Colonic mucosa (tissue), 4 donors: ENCODE data around the gene FOXF2. TPM values are rescaled to one million over a fixed set of nuclear protein-coding genes. Genes with fewer than 3 reads are reported as not detected.

Experiments
- DNase-seq: peaks from one replicate; pipeline ENCODE4 v3.0.0-alpha.2; 2020
- H3K27ac ChIP-seq: fragments of 200-600 bp; one replicate; pipeline ENCODE4 v1.8.0; 2021
- H3K27me3 ChIP-seq: fragments of 200-600 bp; one replicate; pipeline ENCODE4 v1.8.0; 2021
- H3K36me3 ChIP-seq: fragments of 200-600 bp; one replicate; pipeline ENCODE4 v1.8.0; 2021
- H3K4me1 ChIP-seq: fragments of 200-600 bp; one replicate; pipeline ENCODE4 v1.8.0; 2021; ENCODE audit warnings: mild to moderate bottlenecking
- H3K4me3 ChIP-seq: fragments of 200-600 bp; one replicate; pipeline ENCODE4 v1.8.0; 2021
- H3K9ac ChIP-seq, 2 donors: one replicate each; pipeline ENCODE4 v1.7.0; 2013; ENCODE audit warnings: control low read depth in 2 of 2, low read depth in 2 of 2, low read length in 2 of 2
- H3K9me3 ChIP-seq: fragments of 200-600 bp; one replicate; pipeline ENCODE4 v1.8.0; 2021
- intact Hi-C: fragments of 100-400 bp; cut with DNase I; formaldehyde crosslinking; loops from one replicate; pipeline ENCODE4 v1.14.1; 2022
- total RNA-seq, 2 donors: library from RNA; stranded (reverse); fragmentation: NEBNext Ultra II Directional in 1 of 2; extraction: Animal tissue kit (Norgen Biotek cat#: 25700) in 1 of 2; gene quantifications; one replicate each; pipeline ENCODE4 v1.2.1, GENCODE V29; 2021
- TF ChIP-seq, protein P1 (sequence below): fragments of 200-600 bp; IDR thresholded peaks from one replicate; pipeline ENCODE4 v1.8.0; 2022; ENCODE audit warnings: antibody characterized with exemption, mild to moderate bottlenecking
- donor health status: healthy.
- donor health status: DM: no; HTN: no; CAD: no.
- donor health status: DM: no; HTN: no; CAD: no.

The FOXF2 gene
- 1 to 10 TPM; 4.2 to 8.4 TPM for total RNA-seq

DNA sequence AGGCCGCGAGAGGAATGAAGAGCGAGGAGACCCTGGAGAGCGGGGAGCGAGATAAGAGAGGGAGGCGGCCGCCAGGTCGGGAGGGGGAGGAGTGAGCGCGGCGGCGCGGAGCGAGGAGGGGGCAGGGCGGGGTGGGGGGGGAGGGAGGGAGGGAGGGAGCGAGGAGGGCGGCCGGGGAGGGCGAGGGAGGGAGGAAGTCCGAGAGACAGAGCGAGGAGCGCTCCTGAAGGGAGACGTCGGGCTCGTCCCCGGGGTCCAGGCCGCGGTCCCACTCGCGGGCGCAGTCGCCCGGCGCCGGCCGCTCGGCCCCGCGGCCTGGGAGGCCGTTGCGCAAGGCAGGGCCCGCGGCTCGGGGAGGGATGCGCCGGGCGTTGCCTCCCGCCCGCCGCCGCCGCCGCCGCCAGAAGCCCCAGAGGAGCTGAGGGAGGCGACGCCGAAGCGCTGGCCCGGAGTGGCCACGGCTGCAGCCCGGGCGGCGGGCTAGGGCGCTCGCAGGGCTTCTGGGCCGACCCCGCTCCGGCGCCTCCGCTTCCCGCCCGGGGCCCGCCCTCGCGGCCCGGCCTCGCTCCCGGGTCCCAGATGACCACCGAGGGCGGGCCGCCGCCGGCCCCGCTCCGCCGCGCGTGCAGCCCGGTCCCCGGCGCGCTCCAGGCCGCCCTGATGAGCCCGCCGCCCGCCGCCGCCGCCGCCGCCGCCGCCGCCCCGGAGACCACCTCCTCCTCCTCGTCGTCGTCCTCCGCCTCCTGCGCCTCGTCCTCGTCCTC lies at the start of gene FOXF2:
FOXF2 (plus strand) TSS at position 208 of the 764 bp plus-strand sequence; CDS start at position 580, 372 bp downstream.
- intact Hi-C loops = loop anchor here (5.0 kb wide), 1 partner anchor 792 kb away; no protein-coding TSS in a partner anchor
- peak within 1 kb of the TSS; percentile 31 for H3K4me3 ChIP-seq
- DNase-seq = no peak
- H3K9ac ChIP-seq = peak within 1 kb of the TSS; percentile 63 to 66
- H3K36me3 ChIP-seq = no peaks in the 10 kb centered on the region
- H3K27me3 ChIP-seq = peaks cover 84% of the 10 kb centered on the region
- TF ChIP-seq, protein P1, sequence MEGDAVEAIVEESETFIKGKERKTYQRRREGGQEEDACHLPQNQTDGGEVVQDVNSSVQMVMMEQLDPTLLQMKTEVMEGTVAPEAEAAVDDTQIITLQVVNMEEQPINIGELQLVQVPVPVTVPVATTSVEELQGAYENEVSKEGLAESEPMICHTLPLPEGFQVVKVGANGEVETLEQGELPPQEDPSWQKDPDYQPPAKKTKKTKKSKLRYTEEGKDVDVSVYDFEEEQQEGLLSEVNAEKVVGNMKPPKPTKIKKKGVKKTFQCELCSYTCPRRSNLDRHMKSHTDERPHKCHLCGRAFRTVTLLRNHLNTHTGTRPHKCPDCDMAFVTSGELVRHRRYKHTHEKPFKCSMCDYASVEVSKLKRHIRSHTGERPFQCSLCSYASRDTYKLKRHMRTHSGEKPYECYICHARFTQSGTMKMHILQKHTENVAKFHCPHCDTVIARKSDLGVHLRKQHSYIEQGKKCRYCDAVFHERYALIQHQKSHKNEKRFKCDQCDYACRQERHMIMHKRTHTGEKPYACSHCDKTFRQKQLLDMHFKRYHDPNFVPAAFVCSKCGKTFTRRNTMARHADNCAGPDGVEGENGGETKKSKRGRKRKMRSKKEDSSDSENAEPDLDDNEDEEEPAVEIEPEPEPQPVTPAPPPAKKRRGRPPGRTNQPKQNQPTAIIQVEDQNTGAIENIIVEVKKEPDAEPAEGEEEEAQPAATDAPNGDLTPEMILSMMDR = no peak
- H3K4me1 ChIP-seq = no peaks in the 10 kb centered on the region
- H3K27ac ChIP-seq = peak within 1 kb of the TSS; percentile 66
- H3K9me3 ChIP-seq = no peaks in the 10 kb centered on the region

DNA sequence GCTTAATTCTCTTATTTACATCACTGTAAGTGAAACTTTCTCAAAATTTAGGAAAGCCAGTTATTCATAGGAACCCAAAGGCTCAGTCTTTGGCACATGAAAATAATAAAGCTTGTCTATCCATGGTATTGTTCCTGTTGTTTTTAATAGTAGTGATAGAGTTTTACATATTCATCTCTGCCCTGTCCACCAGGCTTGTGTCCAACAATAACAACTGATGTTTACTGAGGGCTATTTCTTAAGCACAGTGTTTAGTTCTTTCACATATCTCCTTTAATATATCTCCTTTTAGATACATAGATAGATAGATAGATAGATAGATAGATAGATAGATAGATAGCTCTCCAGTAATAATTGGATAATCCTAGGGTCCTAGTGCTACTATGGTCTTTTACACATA lies 43.3 kb upstream of the FOXF2 start:
- Histone ChIP-seq H3K4me3 (no peak overlapping the region), H3K27me3 (peaks cover 5% of the 10 kb centered on the region), H3K9ac (no peak overlapping the region), H3K4me1 (no peaks in the 10 kb centered on the region), H3K9me3 (no peaks in the 10 kb centered on the region), H3K36me3 (no peaks in the 10 kb centered on the region), H3K27ac (no peak overlapping the region)
- DNase-seq = no peak
- intact Hi-C loops = no loop called here
- TF ChIP-seq, protein P1 = no peak

DNA sequence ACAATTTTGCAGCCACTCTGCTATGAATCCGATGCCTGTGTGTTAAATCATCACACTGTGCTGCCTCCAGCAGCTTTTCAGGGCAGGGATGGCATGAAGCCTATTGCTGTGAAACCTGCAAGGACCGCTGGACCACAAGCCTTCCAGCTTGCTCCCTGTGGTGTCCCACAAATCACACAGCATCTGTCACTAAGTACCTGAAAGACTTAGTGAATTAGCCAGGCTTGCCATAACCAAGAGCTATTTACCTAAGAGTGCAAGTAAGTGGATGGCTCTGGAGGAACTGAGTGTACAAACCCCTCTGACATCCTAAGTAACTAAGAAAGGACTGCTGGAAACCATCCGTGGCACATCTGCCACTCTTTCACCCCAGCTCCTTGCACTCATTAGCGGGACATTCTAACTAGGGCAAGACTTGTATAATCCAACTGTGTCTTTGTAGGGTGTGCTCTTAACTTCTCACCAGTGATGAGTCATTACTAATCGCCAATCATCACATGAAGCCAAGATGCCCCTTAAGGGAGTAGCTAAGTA lies 42.8 kb upstream of the FOXF2 start:
- Histone ChIP-seq H3K4me3 (no peak overlapping the region), H3K27me3 (peaks cover 5% of the 10 kb centered on the region), H3K9me3 (no peaks in the 10 kb centered on the region), H3K4me1 (no peaks in the 10 kb centered on the region), H3K9ac (no peak overlapping the region), H3K36me3 (no peaks in the 10 kb centered on the region), H3K27ac (no peak overlapping the region)
- intact Hi-C loops = no loop called here
- TF ChIP-seq, protein P1 = no peak
- no peak for DNase-seq

DNA sequence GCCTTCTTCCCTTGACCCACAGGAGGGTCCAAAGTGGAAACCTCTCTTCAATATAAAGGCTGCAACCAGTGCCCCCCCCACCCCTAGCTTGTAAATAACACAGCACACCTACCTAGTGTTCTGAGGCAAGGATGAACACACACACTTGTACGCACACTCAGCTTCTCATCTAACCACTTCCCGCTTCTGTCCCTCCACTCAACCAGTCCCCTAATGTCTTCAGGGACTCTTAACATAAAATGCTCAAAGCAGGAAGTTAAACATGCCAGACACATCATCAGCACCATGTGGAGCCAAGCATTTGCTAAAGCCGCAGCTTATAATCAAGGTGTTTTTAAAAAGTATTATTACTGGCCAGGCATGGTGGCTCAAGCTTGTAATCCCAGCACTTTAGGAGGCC lies 42.2 kb upstream of the FOXF2 start:
- no peak overlapping the region for H3K9ac ChIP-seq
- no peaks in the 10 kb centered on the region for H3K36me3 ChIP-seq
- intact Hi-C loops = no loop called here
- H3K27ac ChIP-seq = no peak overlapping the region
- no peaks in the 10 kb centered on the region for H3K4me1 ChIP-seq
- no peak for DNase-seq
- TF ChIP-seq, protein P1 = no peak
- no peak overlapping the region for H3K4me3 ChIP-seq
- H3K9me3 ChIP-seq = no peaks in the 10 kb centered on the region
- no peaks in the 10 kb centered on the region for H3K27me3 ChIP-seq

DNA sequence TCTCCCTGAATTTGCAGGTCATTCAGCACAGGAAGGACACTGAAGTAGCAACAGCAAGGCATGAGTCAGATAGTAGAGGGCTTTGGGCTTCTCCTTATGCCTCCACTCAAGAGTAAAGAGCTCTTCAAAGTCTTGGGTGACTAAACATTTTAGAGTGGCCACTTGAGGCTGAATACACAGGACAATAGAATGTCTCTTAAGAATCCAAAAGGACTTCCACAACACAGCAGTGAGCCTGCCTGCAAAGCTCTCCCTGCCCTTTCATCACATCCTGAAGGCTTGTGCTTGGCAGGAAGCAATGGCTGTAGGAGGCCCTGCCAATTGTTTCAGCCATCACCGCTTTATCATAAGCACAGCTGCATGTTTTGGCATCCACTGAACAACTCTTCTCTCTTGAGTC lies 40.7 kb upstream of the FOXF2 start:
- no peak overlapping the region for H3K9ac ChIP-seq
- H3K27ac ChIP-seq = no peak overlapping the region
- intact Hi-C loops = no loop called here
- H3K9me3 ChIP-seq = no peaks in the 10 kb centered on the region
- TF ChIP-seq, protein P1 = no peak
- no peaks in the 10 kb centered on the region for H3K36me3 ChIP-seq
- no peak overlapping the region for H3K4me3 ChIP-seq
- H3K4me1 ChIP-seq = no peaks in the 10 kb centered on the region
- DNase-seq = no peak
- no peaks in the 10 kb centered on the region for H3K27me3 ChIP-seq
